Skin of body (tissue), 3 donors: ENCODE results near the gene OR5D16. TPM values are rescaled to one million over a fixed set of nuclear protein-coding genes. Genes with fewer than 3 reads are reported as not detected.
"Not testable (repeated sequence)": the region's sequence is repeated elsewhere in the genome, so short reads cannot be mapped to it uniquely, and the experiment has no call there.

Source experiments
- DNase-seq: peaks from one replicate; lab custom pipeline; 2025; lab: John Stamatoyannopoulos, UW
- small RNA-seq: library from RNA; depleted of rRNA; stranded (forward); fragments of <200 nt; gene quantifications from one replicate; pipeline ENCODE3, GENCODE V24; 2014; ENCODE audit warnings: low replicate concordance
- total RNA-seq: library from RNA; depleted of rRNA; stranded (reverse); fragments of >200 nt; gene quantifications from one replicate; pipeline ENCODE4 v1.2.3, GENCODE V29; 2014

The OR5D16 gene
- total RNA-seq, result not detected

GRCh38 chr11:55838452-55838851 is at the start of gene OR5D16:
OR5D16 (plus strand) TSS chr11:55838752; CDS start chr11:55838752, 0 bp downstream.
- DNase-seq, result no peak

- no peak for DNase-seq
Measured at GRCh38 chr11:55791606-55792005, 46.9 kb upstream of the OR5D16 start.

- DNase-seq, result no peak
Measured at GRCh38 chr11:55793321-55793720, 45.2 kb upstream of the OR5D16 start.

GRCh38 chr11:55795256-55795655 is 43.3 kb upstream of the OR5D16 start, which contains the start of gene OR5D14:
OR5D14 (plus strand) TSS chr11:55795556; CDS start chr11:55795556, 0 bp downstream.
- no peak for DNase-seq

- DNase-seq, result no peak
Measured at GRCh38 chr11:55806248-55806647, 32.3 kb upstream of the OR5D16 start.

- DNase-seq, result no peak
Measured at GRCh38 chr11:55811067-55811466, 27.5 kb upstream of the OR5D16 start, which contains the start of gene OR5L1. OR5L1 (plus strand) TSS chr11:55811367; CDS start chr11:55811467, 100 bp downstream.

GRCh38 chr11:55819330-55819729 is 19.2 kb upstream of the OR5D16 start, which contains the start of gene OR5D18:
OR5D18 (plus strand) TSS chr11:55819630; CDS start chr11:55819630, 0 bp downstream.
- no peak for DNase-seq

- no peak for DNase-seq
Measured at GRCh38 chr11:55826919-55827318, 11.6 kb upstream of the OR5D16 start, which contains the start of gene OR5L2. OR5L2 (plus strand) TSS chr11:55827219; CDS start chr11:55827219, 0 bp downstream.

- no peak for DNase-seq
Measured at GRCh38 chr11:55847453-55847852, 8.9 kb downstream of the OR5D16 start.

- no peak for DNase-seq
Measured at GRCh38 chr11:55849037-55849436, 10.5 kb downstream of the OR5D16 start.

- no peak for DNase-seq
Measured at GRCh38 chr11:55852141-55852540, 13.6 kb downstream of the OR5D16 start.

- DNase-seq, result no peak
Measured at GRCh38 chr11:55854704-55855103, 16.2 kb downstream of the OR5D16 start.

- not testable (repeated sequence) for DNase-seq
Measured at GRCh38 chr11:55867354-55867753, 28.8 kb downstream of the OR5D16 start.

GRCh38 chr11:55872731-55873130 is 34.2 kb downstream of the OR5D16 start:
- DNase-seq, result not testable (repeated sequence)

GRCh38 chr11:55873146-55873545 is 34.6 kb downstream of the OR5D16 start:
- DNase-seq, result not testable (repeated sequence)

GRCh38 chr11:55882997-55883396 is 44.4 kb downstream of the OR5D16 start, which contains the start of gene TRIM51:
TRIM51 (plus strand) TSS chr11:55883297; CDS start chr11:55885429, 2,132 bp downstream.
- DNase-seq, result not testable (repeated sequence)

GRCh38 chr11:55884995-55885394 is 46.4 kb downstream of the OR5D16 start:
- DNase-seq, result not testable (repeated sequence)

GRCh38 chr11:55885481-55885880 is 46.9 kb downstream of the OR5D16 start:
- not testable (repeated sequence) for DNase-seq

Small RNAs within 50 kb of the gene (small RNA-seq; reads per million reads assigned to genes)
- gene AC036111.3, result not detected

Other genes starting within 250 kb of the OR5D16 start
- gene OR4C11, start 231.1 kb upstream of the OR5D16 start, total RNA-seq, result not detected
- not detected for gene OR4P4, start 203.6 kb upstream of the OR5D16 start, total RNA-seq
- gene OR4S2, start 190.4 kb upstream of the OR5D16 start, total RNA-seq, result not detected
- gene OR4C6, start 176.6 kb upstream of the OR5D16 start, total RNA-seq, result not detected
- not detected for gene OR5D13, start 65.3 kb upstream of the OR5D16 start, total RNA-seq
- not detected for gene OR5D14, start 43.2 kb upstream of the OR5D16 start, total RNA-seq
- not detected for gene OR5L1, start 27.4 kb upstream of the OR5D16 start, total RNA-seq
- not detected for gene OR5D18, start 19.1 kb upstream of the OR5D16 start, total RNA-seq
- gene OR5L2, start 11.5 kb upstream of the OR5D16 start, total RNA-seq, result not detected
- gene TRIM51, start 44.5 kb downstream of the OR5D16 start, total RNA-seq, result not detected
- gene OR5W2, start 75.8 kb downstream of the OR5D16 start, total RNA-seq, result not detected
- gene OR5I1, start 97.6 kb downstream of the OR5D16 start, total RNA-seq, result not detected
- gene OR10AG1, start 131.2 kb downstream of the OR5D16 start, total RNA-seq, result not detected
- not detected for gene OR5F1, start 155.9 kb downstream of the OR5D16 start, total RNA-seq
- gene OR5AS1, start 188.9 kb downstream of the OR5D16 start, total RNA-seq, result not detected